GM18520 (cell line): Measurements from ENCODE around the gene DSTYK.
"Not testable (repeated sequence)": the region's sequence is repeated elsewhere in the genome, so short reads cannot be mapped to it uniquely, and the experiment has no call there.

ENCODE experiments used
- ATAC-seq: cut with Tn5 transposase; IDR thresholded peaks from one replicate; pipeline ENCODE4 v1.9.1; 2021; ENCODE audit not compliant: unreplicated experiment

DSTYK gene

DNA sequence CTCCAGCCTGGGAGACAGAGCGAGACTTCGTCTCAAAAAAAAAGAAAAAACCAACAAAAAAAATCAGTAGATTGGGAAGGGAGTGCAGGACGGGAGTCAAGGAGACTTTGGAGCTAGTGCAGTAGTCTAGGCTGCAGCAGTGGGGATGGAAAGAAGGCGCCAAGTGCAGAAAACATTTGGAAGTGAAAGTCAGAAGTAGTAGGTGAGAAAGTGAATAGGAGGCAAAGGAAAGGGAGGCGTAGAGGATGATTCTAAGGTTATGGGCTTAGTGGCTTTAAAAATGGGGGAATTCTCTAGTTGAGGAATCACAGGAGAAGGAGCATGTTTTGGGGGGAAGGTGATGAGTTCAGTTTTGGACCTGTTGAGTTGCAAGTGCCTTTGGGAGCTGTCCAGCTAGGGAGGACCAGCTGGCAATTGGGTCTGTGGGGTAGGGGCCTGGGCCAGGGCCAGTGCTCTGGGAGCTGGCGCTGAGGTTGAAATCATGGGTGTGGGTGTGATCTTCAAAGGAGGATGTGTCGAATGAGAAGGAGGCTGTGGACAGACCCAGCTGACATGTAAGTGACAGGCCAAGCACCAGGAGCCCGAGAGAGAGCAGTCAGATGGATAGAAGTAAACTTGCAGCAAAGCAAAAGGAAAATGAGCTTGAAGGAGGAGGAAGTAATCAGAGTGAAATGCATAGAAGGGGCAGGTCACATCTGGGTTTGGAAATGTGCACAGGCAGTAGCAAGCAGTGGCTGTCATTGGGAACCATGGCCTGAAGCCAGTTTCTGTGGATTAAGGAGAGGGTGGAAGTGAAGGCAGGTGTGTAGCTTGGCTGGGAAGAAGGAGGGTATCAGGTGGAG lies 32.1 kb upstream of the DSTYK start:
- ATAC-seq: no peak

- ATAC-seq: no peak
Measured at GRCh38 chr1:205241366-205242030, 30.0 kb upstream of the DSTYK start.

- ATAC-seq: no peak
Measured at GRCh38 chr1:205240569-205240968, 29.1 kb upstream of the DSTYK start.

- ATAC-seq: no peak
Measured at GRCh38 chr1:205240118-205240517, 28.6 kb upstream of the DSTYK start.

- ATAC-seq: no peak
Measured at GRCh38 chr1:205239078-205239477, 27.6 kb upstream of the DSTYK start.

- no peak for ATAC-seq
Measured at GRCh38 chr1:205237526-205238484, 26.3 kb upstream of the DSTYK start.

DNA sequence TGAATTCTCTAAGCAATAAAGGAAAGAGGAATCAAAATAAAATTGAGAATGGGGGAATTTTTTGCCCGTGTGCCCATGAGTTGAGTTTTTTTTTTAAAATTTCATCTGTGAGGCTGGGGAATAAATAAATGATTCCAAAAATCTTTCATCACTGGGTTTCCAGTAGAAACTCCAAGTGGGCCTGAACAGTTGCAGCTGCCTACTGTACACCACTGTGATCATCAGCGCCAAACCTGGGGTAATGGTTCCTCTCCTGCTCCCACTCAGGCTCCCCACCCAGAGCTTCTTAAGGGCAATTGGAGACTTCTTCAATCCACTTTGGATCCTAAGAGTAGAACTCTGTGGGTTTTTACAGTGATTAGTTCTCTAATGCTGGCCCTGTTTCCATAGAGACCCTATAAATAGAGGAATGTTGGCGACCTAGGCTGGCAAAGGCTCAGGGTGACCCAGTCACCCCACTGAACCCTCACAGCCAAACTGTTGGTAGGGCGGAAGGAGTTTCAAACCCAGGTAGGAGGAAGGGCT lies 25.5 kb upstream of the DSTYK start:
- ATAC-seq: no peak

GRCh38 chr1:205236526-205236925 lies 25.0 kb upstream of the DSTYK start:
- no peak for ATAC-seq

- ATAC-seq: no peak
Measured at GRCh38 chr1:205235951-205236350, 24.4 kb upstream of the DSTYK start.

DNA sequence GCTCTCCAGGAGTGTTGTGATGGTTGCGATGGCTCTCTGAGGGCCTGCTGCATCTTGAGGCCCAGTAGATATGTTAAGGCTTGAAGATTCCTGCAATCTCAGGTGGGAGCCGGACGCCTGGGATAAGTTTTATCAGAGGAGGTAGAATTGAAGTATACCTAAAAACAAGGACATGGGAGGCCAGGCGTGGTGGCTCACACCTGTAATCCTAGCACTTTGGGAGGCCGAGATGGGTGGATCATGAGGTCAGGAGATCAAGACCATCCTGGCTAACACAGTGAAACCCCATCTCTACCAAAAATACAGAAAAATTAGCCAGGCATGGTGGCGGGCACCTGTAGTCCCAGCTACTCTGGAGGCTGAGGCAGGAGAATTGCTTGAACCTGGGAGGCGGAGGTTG lies 22.5 kb upstream of the DSTYK start:
- ATAC-seq: not testable (repeated sequence)

- ATAC-seq: no peak
Measured at GRCh38 chr1:205232945-205233397, 21.5 kb upstream of the DSTYK start.

- ATAC-seq: no peak
Measured at GRCh38 chr1:205232127-205232820, 20.8 kb upstream of the DSTYK start.

DNA sequence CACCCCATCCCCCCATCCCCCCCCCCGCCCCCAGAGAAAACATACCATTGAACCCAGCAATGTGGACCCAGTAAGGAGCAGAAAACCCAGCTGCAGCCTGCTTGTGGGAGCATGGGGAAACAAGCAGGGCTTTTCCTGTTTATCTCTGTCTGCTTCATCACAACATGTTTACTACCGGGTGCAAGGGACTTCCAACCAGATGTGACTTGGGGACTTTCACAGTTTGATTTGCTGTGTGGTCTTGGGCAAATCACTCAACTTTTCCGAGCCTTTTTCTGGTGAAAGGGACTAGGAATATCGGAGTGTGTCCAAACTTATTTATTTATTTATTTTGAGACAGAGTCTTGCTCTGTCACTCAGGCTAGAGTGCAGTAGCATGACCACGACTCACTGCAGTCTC lies 19.5 kb upstream of the DSTYK start:
- no peak for ATAC-seq

DNA sequence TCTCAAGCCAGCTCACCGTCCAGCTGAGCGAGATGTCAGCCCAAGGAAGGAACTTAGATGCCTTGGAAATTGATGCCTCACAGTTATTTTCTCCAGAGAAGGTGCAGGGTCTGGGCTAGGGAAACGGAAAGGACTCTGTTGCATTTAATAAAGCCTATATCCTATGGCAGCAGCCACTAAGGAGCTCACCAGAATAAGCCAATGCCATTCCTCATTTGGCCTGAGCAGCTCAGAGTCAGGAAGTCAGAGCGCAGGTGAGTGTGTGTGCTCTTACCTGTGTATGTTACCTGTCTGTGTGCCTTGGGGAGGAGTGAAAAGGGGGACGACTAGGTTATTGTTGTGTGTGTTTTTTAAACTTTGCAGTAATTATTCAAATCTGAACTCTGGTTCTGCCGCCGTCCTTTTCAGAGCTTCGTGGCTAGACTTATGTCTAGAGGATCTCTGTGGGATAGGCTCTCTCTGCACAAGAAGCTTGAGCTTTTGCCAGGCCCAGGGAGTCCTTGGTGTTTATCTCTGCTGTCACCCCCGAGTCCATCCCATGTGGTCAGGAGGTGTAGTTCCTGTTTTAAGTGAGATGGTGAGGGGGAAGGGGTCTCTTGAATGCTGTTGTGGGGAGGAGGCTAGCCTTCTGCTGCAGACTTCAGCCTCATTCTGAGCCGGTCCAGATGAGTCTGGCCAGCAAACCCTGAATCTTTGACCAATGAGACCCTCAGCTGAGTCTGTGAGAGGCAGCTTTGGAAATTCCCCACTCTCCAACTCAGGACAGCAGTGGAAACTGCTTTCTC lies 18.6 kb upstream of the DSTYK start:
- ATAC-seq: no peak

DNA sequence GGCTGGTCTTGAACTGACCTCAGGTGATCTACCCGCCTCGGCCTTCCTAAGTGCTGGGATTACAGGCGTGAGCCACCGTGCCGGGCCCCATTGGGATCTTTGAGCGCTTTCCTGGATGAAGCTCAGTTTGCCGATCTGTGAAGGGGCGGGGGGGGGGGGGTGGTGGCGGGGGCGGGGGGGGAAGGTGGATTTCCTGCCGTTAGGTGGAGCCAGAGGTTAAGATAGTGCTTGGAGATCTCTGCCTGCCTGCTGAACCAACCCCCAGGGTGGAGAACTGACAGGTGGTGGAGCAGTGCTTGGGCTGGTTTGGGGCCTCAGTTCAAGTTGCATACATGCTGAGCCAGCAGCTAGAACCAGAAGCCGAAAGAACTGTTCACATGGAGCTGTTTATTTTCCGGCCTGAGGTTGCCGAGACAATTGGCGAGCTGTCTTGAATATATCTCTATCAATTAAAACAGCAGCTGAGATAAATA lies 17.9 kb upstream of the DSTYK start:
- no peak for ATAC-seq

GRCh38 chr1:205228093-205228521 lies 16.6 kb upstream of the DSTYK start:
- no peak for ATAC-seq

GRCh38 chr1:205227584-205228013 lies 16.1 kb upstream of the DSTYK start, which contains the start of gene TMCC2:
TMCC2 (plus strand) TSS chr1:205227946; CDS start chr1:205228565, 619 bp downstream.
- ATAC-seq: no peak

DNA sequence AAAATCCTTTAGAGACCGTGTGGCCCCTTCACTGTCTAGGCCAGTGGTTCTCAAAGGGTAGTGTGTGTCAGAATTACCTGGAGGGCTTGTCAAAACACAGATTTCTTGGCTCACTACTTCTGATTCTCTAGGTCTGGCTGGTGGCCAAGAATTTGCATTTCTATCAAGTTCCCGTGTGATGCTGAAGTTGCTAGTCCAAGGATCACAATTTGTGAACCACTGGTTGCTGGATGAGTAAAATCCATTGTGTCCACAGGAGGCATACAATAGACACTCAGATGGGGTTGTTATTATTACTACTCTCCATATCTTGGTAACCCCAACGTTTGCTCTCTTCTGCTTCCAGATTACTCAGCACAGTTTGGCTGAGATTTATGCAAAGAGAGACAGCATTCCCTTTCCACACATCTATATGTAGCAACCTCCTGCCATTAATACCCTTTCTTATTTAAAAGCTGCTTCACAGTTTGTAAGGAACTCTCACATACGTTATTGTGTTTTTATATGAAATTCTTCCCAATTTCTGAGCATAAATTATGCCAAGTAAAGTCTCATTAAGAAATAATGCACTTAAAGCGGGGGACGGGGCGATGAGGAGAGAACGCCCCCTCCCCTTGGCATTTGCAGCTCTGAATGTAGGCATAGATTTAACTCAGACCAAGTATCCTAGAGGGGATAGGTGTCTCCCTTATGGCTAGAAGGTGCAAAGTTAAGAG lies 15.5 kb upstream of the DSTYK start:
- ATAC-seq: no peak
